CD14-positive monocyte (primary cell): ENCODE measurements around the gene SEPTIN2. TPM values are rescaled to one million over a fixed set of nuclear protein-coding genes. Genes with fewer than 3 reads are reported as not detected.
"Not testable (repeated sequence)": the region's sequence is repeated elsewhere in the genome, so short reads cannot be mapped to it uniquely, and the experiment has no call there.

Experiments
- DNase-seq, 3 donors: peaks; one replicate each; pipeline ENCODE4 v3.0.0-alpha.2; 2011 to 2022
- H2AFZ ChIP-seq: 2 replicates; pipeline ENCODE4 v1.6.0; 2012; ENCODE audit warnings: mild to moderate bottlenecking, low read depth, low read length, inconsistent platforms; ENCODE audit not compliant: insufficient read depth, poor library complexity, severe bottlenecking
- H3K27ac ChIP-seq, 2 donors: 1 replicate in 1 of 2; 2 replicates in 1 of 2; pipeline ENCODE4 v1.5.1; 2012 to 2013; ENCODE audit warnings: low read length in 2 of 2, control low read depth in 1 of 2, inconsistent platforms in 1 of 2, low read depth in 1 of 2, mild to moderate bottlenecking in 1 of 2
- H3K27me3 ChIP-seq, 2 donors: one replicate each; pipeline versions ENCODE4 v1.6.0 to v1.6.1; 2011 to 2013; ENCODE audit warnings: low read length in 2 of 2; ENCODE audit not compliant: control insufficient read depth in 2 of 2, insufficient read depth in 2 of 2
- H3K36me3 ChIP-seq, 2 donors: replicated peaks in 1 of 2; 1 replicate in 1 of 2; 2 replicates in 1 of 2; pipeline versions ENCODE4 v1.5.1 to v1.6.1; 2012 to 2013; ENCODE audit warnings: low read length in 2 of 2, control low read depth in 1 of 2, inconsistent platforms in 1 of 2, mild to moderate bottlenecking in 1 of 2; ENCODE audit not compliant: insufficient read depth in 2 of 2, control insufficient read depth in 1 of 2
- H3K4me1 ChIP-seq, 2 donors: 1 replicate in 1 of 2; 2 replicates in 1 of 2; pipeline versions ENCODE4 v1.5.1 to v1.6.1; 2012 to 2013; ENCODE audit warnings: low read length in 2 of 2, control low read depth in 1 of 2, inconsistent platforms in 1 of 2, mild to moderate bottlenecking in 1 of 2, moderate library complexity in 1 of 2; ENCODE audit not compliant: insufficient read depth in 2 of 2, control insufficient read depth in 1 of 2
- H3K4me2 ChIP-seq: replicated peaks from 2 replicates; pipeline ENCODE3; 2012; ENCODE audit warnings: low read length, moderate library complexity, mild to moderate bottlenecking; ENCODE audit not compliant: poor library complexity, severe bottlenecking; ENCODE audit errors: extremely low read depth
- H3K4me3 ChIP-seq, 3 experiments: fragments of 200-600 bp in 1 of 3; sonication (generic) in 1 of 3; replicated peaks in 1 of 3; 1 replicate in 2 of 3; 2 replicates in 1 of 3; pipeline ENCODE4 v1.5.1; 2011 to 2013; ENCODE audit warnings: low read length in 3 of 3, mild to moderate bottlenecking in 3 of 3, control low read depth in 2 of 3, low read depth in 2 of 3, inconsistent platforms in 1 of 3, moderate library complexity in 1 of 3
- H3K79me2 ChIP-seq: 2 replicates; pipeline ENCODE4 v1.6.0; 2012; ENCODE audit warnings: mild to moderate bottlenecking, control low read depth, inconsistent platforms, low read length, moderate library complexity; ENCODE audit not compliant: insufficient read depth
- H3K9ac ChIP-seq: 2 replicates; pipeline ENCODE4 v1.6.0; 2017; ENCODE audit warnings: low read length, mild to moderate bottlenecking; ENCODE audit not compliant: insufficient read depth, poor library complexity, severe bottlenecking
- H3K9me3 ChIP-seq, 2 donors: replicated peaks in 1 of 2; 1 replicate in 1 of 2; 2 replicates in 1 of 2; pipeline versions ENCODE4 v1.5.1 to v1.6.1; 2012 to 2013; ENCODE audit warnings: low read length in 2 of 2, control low read depth in 1 of 2; ENCODE audit not compliant: control insufficient read depth in 1 of 2, insufficient read depth in 1 of 2
- H4K20me1 ChIP-seq: 2 replicates; pipeline ENCODE4 v1.6.0; 2012; ENCODE audit warnings: mild to moderate bottlenecking, low read length, control low read depth, moderate library complexity; ENCODE audit not compliant: insufficient read depth
- H3K27ac Mint-ChIP-seq, 7 donors: one replicate each; pipeline ENCODE4 v1.8.0; 2020; ENCODE audit warnings: mild to moderate bottlenecking in 7 of 7, mixed read lengths in 7 of 7, moderate library complexity in 6 of 7, inconsistent platforms in 2 of 7
- H3K27me3 Mint-ChIP-seq, 3 donors: one replicate each; pipeline ENCODE4 v1.8.0; 2021 to 2022; ENCODE audit warnings: low read depth in 3 of 3, mild to moderate bottlenecking in 3 of 3, mixed read lengths in 3 of 3, moderate library complexity in 3 of 3, inconsistent platforms in 1 of 3
- H3K36me3 Mint-ChIP-seq, 2 donors: one replicate each; pipeline ENCODE4 v1.8.0; 2020; ENCODE audit warnings: mixed read lengths in 2 of 2, inconsistent platforms in 1 of 2, mild to moderate bottlenecking in 1 of 2
- H3K4me1 Mint-ChIP-seq: one replicate; pipeline ENCODE4 v1.8.0; 2020; ENCODE audit warnings: mild to moderate bottlenecking, mixed read lengths
- H3K4me3 Mint-ChIP-seq, 2 donors: one replicate each; pipeline ENCODE4 v1.8.0; 2020; ENCODE audit warnings: mild to moderate bottlenecking in 2 of 2, mixed read lengths in 2 of 2, moderate library complexity in 1 of 2
- H3K9me3 Mint-ChIP-seq, 7 donors: one replicate each; pipeline ENCODE4 v1.8.0; 2020 to 2022; ENCODE audit warnings: mixed read lengths in 7 of 7, mild to moderate bottlenecking in 6 of 7, moderate library complexity in 6 of 7, inconsistent platforms in 2 of 7
- CTCF ChIP-seq: fragments of 200-600 bp; IDR thresholded peaks from one replicate; pipeline ENCODE4 v1.8.0; 2022; ENCODE audit warnings: antibody characterized with exemption, mild to moderate bottlenecking
- WGBS: methylation state at CpG from one replicate; pipeline ENCODE4 v1.1.5; 2013; ENCODE audit warnings: missing lambda C conversion rate; ENCODE audit not compliant: insufficient coverage; 5-methylcytosine and 5-hydroxymethylcytosine counted together
- intact Hi-C, 2 donors: fragments of 100-400 bp; cut with micrococcal nuclease; formaldehyde crosslinking; loops; one replicate each; pipeline versions ENCODE4 v1.15.0 to v1.15.1; 2023
- polyA plus RNA-seq, 3 donors: library from polyadenylated mRNA; depleted of rRNA in 1 of 3; unstranded in 2 of 3; stranded (reverse) in 1 of 3; fragments of 300-500 nt in 2 of 3; fragments of >200 nt in 1 of 3; fragmentation: Illumina TruSeq in 2 of 3; gene quantifications; 1 replicate in 2 of 3; 2 replicates in 1 of 3; pipeline ENCODE4 v1.2.3, GENCODE V29; 2012 to 2021

Gene SEPTIN2
- polyA plus RNA-seq, 3 donors: 195 to 207 (median 203) TPM

- Mint-ChIP-seq H3K9me3 (peaks cover 0 to 6% (median 0%) of the 10 kb centered on the region in 7 donors), H3K27me3 (peaks cover 0 to 2% (median 1%) of the 10 kb centered on the region in 3 donors), H3K4me3 (no peak overlapping the region), H3K4me1 (no peaks in the 10 kb centered on the region), H3K27ac (no peak overlapping the region), H3K36me3 (peaks cover 2 to 19% of the 10 kb centered on the region in 2 donors)
- no peak overlapping the region for H3K4me2 ChIP-seq
- no peaks in the 10 kb centered on the region for H3K79me2 ChIP-seq
- intact Hi-C loops: no loop called here
- H3K9me3 ChIP-seq: peaks cover 0 to 3% of the 10 kb centered on the region in 2 donors
- no peak overlapping the region for H3K9ac ChIP-seq
- no peak for DNase-seq
- H2AFZ ChIP-seq: no peak overlapping the region
- no peaks in the 10 kb centered on the region for H3K27me3 ChIP-seq
- H3K4me3 ChIP-seq: no peak overlapping the region
- no peak overlapping the region for H3K27ac ChIP-seq
- no peaks in the 10 kb centered on the region for H3K4me1 ChIP-seq
- no peak for TF ChIP-seq CTCF
- H4K20me1 ChIP-seq: no peaks in the 10 kb centered on the region
- peaks cover 0 to 6% of the 10 kb centered on the region in 2 donors for H3K36me3 ChIP-seq
- WGBS: 93% methylated on average over 7 of the region's 9 CpGs
These were observed 74.8 kb downstream of the SEPTIN2 start for GRCh38 chr2:241390301-241391206.

GRCh38 chr2:241391892-241392665, 76.4 kb downstream of the SEPTIN2 start:
- no peaks in the 10 kb centered on the region for H3K27me3 ChIP-seq
- peaks cover 0 to 3% of the 10 kb centered on the region in 2 donors for H3K9me3 ChIP-seq
- no peaks in the 10 kb centered on the region for H4K20me1 ChIP-seq
- no peak for DNase-seq
- no peaks in the 10 kb centered on the region for H3K4me1 ChIP-seq
- H3K36me3 ChIP-seq: peaks cover 0 to 8% of the 10 kb centered on the region in 2 donors
- no peak overlapping the region for H3K27ac ChIP-seq
- H3K27ac Mint-ChIP-seq: no peak overlapping the region
- no peaks in the 10 kb centered on the region for H3K79me2 ChIP-seq
- H3K4me3 Mint-ChIP-seq: no peak overlapping the region
- no peak overlapping the region for H3K4me3 ChIP-seq
- 78% methylated on average over 5 of the region's 6 CpGs for WGBS
- H3K36me3 Mint-ChIP-seq: peaks cover 6 to 18% of the 10 kb centered on the region in 2 donors
- no peak for TF ChIP-seq CTCF
- peaks cover 0 to 6% (median 0%) of the 10 kb centered on the region in 7 donors for H3K9me3 Mint-ChIP-seq
- intact Hi-C loops: no loop called here
- no peak overlapping the region for H3K4me2 ChIP-seq
- H3K4me1 Mint-ChIP-seq: no peaks in the 10 kb centered on the region
- no peak overlapping the region for H2AFZ ChIP-seq
- no peak overlapping the region for H3K9ac ChIP-seq
- peaks cover 0 to 2% (median 1%) of the 10 kb centered on the region in 3 donors for H3K27me3 Mint-ChIP-seq

GRCh38 chr2:241392753-241393152, 77.0 kb downstream of the SEPTIN2 start:
- WGBS: 100% methylated on average over 1 of the region's 4 CpGs
- H3K9me3 Mint-ChIP-seq, H3K36me3 ChIP-seq, H3K4me1 Mint-ChIP-seq, H3K27ac Mint-ChIP-seq, H3K9ac ChIP-seq, H4K20me1 ChIP-seq, H3K4me3 ChIP-seq, H3K4me3 Mint-ChIP-seq, DNase-seq, H3K27me3 ChIP-seq, H3K79me2 ChIP-seq, H3K4me2 ChIP-seq, H3K27ac ChIP-seq, intact Hi-C loops, H3K9me3 ChIP-seq, H3K27me3 Mint-ChIP-seq, H3K4me1 ChIP-seq, H2AFZ ChIP-seq: not testable (repeated sequence)
- H3K36me3 Mint-ChIP-seq: peaks cover 6 to 17% of the 10 kb centered on the region in 2 donors
